IMR-90 (cell line): ENCODE measurements around the gene MYO1H. TPM values are rescaled to one million over a fixed set of nuclear protein-coding genes. Genes with fewer than 3 reads are reported as not detected.

Experiments
- ATAC-seq: fragments of 200-7000 bp; cut with Tn5 transposase; 2 replicates; pipeline ENCODE4 v1.9.1; 2020; ENCODE audit warnings: low read depth, mild to moderate bottlenecking, moderate library complexity
- BruUV-seq: library from RNA; stranded (reverse); fragments of 400-500 nt; replicated peaks from 2 replicates; lab custom pipeline; 2021; lab: Mats Ljungman, UMichigan
- CTCF ChIA-PET: fragments of 300-600 bp; formaldehyde crosslinking; extraction: SDS; loops from one replicate; lab custom pipeline; 2021; ENCODE audit warnings: antibody characterized with exemption; lab: Yijun Ruan, JAX
- POLR2A ChIA-PET: fragments of 300-600 bp; sonication (Branson Sonifier 250); formaldehyde crosslinking; loops from one replicate; lab custom pipeline; 2022; ENCODE audit warnings: antibody characterized with exemption; ENCODE audit not compliant: unreplicated experiment; lab: Charles Lee
- DNase-seq: peaks from one replicate; pipeline ENCODE4 v3.0.0; 2013
- H2AFZ ChIP-seq: replicated peaks from 2 replicates; pipeline ENCODE3; 2013; ENCODE audit warnings: low read length, mild to moderate bottlenecking; ENCODE audit not compliant: poor library complexity
- H2AK5ac ChIP-seq: 2 replicates; pipeline ENCODE4 v1.6.1; 2013; ENCODE audit warnings: low read depth, low read length, inconsistent platforms
- H2AK9ac ChIP-seq: replicated peaks from 2 replicates; pipeline ENCODE3; 2013; ENCODE audit warnings: mild to moderate bottlenecking, low read depth, low read length, moderate library complexity; ENCODE audit not compliant: poor library complexity
- H2BK120ac ChIP-seq: 2 replicates; pipeline ENCODE4 v1.6.1; 2013; ENCODE audit warnings: low read depth, low read length, inconsistent platforms
- H2BK15ac ChIP-seq: 3 replicates; pipeline ENCODE4 v1.6.1; 2013; ENCODE audit warnings: low read depth, low read length, inconsistent platforms
- H2BK20ac ChIP-seq: 2 replicates; pipeline ENCODE4 v1.6.1; 2013; ENCODE audit warnings: low read depth, mild to moderate bottlenecking, inconsistent platforms, low read length, moderate library complexity
- H2BK5ac ChIP-seq: 2 replicates; pipeline ENCODE4 v1.6.1; 2013; ENCODE audit warnings: mild to moderate bottlenecking, low read depth, low read length, inconsistent platforms; ENCODE audit not compliant: poor library complexity, severe bottlenecking
- H3K14ac ChIP-seq: replicated peaks from 2 replicates; pipeline ENCODE4 v1.6.1; 2013; ENCODE audit warnings: low read depth, low read length, inconsistent platforms
- H3K18ac ChIP-seq: 2 replicates; pipeline ENCODE4 v1.6.1; 2013; ENCODE audit warnings: low read depth, low read length, control low read depth
- H3K23ac ChIP-seq: 2 replicates; pipeline ENCODE4 v1.6.1; 2013; ENCODE audit warnings: low read depth, low read length, inconsistent platforms
- H3K27ac ChIP-seq: 2 replicates; pipeline ENCODE4 v1.5.1; 2013; ENCODE audit warnings: mild to moderate bottlenecking, control low read depth, low read length; ENCODE audit not compliant: insufficient read depth
- H3K27me3 ChIP-seq: 2 replicates; pipeline ENCODE4 v1.6.1; 2013; ENCODE audit warnings: low read length; ENCODE audit not compliant: control insufficient read depth, insufficient read depth
- H3K36me3 ChIP-seq: 2 replicates; pipeline ENCODE4 v1.6.1; 2013; ENCODE audit warnings: low read length, mixed read lengths; ENCODE audit not compliant: control insufficient read depth, insufficient read depth
- H3K4ac ChIP-seq: 2 replicates; pipeline ENCODE4 v1.6.1; 2013; ENCODE audit warnings: low read depth, low read length, inconsistent platforms
- H3K4me1 ChIP-seq: 2 replicates; pipeline ENCODE4 v1.6.1; 2013; ENCODE audit warnings: low read length, mixed read lengths; ENCODE audit not compliant: control insufficient read depth, insufficient read depth
- H3K4me2 ChIP-seq: 2 replicates; pipeline ENCODE4 v1.6.1; 2013; ENCODE audit warnings: low read depth, mild to moderate bottlenecking, control low read depth, low read length, moderate library complexity
- H3K4me3 ChIP-seq: 2 replicates; pipeline ENCODE4 v1.5.1; 2013; ENCODE audit warnings: low read depth, mild to moderate bottlenecking, control low read depth, low read length, moderate library complexity; ENCODE audit not compliant: insufficient read depth
- H3K56ac ChIP-seq: 2 replicates; pipeline ENCODE4 v1.6.1; 2013; ENCODE audit warnings: low read length, inconsistent platforms; ENCODE audit not compliant: insufficient read depth; ENCODE audit errors: extremely low read depth
- H3K79me1 ChIP-seq, 2 experiments: 2 replicates each; pipeline ENCODE4 v1.6.1; 2013; ENCODE audit warnings: low read length in 2 of 2, inconsistent platforms in 1 of 2, low read depth in 1 of 2
- H3K9ac ChIP-seq: 2 replicates; pipeline ENCODE4 v1.6.1; 2013; ENCODE audit warnings: low read depth, low read length, control low read depth
- H3K9me1 ChIP-seq: 2 replicates; pipeline ENCODE4 v1.6.1; 2013; ENCODE audit warnings: low read length, inconsistent platforms; ENCODE audit not compliant: insufficient read depth
- H3K9me3 ChIP-seq: 2 replicates; pipeline ENCODE4 v1.6.1; 2013; ENCODE audit warnings: low read length; ENCODE audit not compliant: control insufficient read depth, insufficient read depth
- H4K20me1 ChIP-seq: 2 replicates; pipeline ENCODE4 v1.6.1; 2013; ENCODE audit warnings: low read length, inconsistent platforms; ENCODE audit not compliant: insufficient read depth
- H4K5ac ChIP-seq: 2 replicates; pipeline ENCODE4 v1.6.1; 2013; ENCODE audit warnings: mild to moderate bottlenecking, low read depth, low read length, control low read depth
- H4K8ac ChIP-seq, 2 experiments: 2 replicates each; pipeline ENCODE4 v1.6.1; 2013; ENCODE audit warnings: low read depth in 2 of 2, low read length in 2 of 2, control low read depth in 1 of 2, inconsistent platforms in 1 of 2
- H4K91ac ChIP-seq: 2 replicates; pipeline ENCODE4 v1.6.1; 2013; ENCODE audit warnings: low read depth, low read length, inconsistent platforms; ENCODE audit not compliant: insufficient read depth
- BHLHE40 ChIP-seq: fragments of 150-350 bp; IDR thresholded peaks from 2 replicates; pipeline ENCODE4 v1.6.1; 2016; ENCODE audit warnings: mild to moderate bottlenecking, low read depth, low read length
- CEBPB ChIP-seq: IDR thresholded peaks from 2 replicates; pipeline ENCODE4 v1.6.1; 2012; ENCODE audit warnings: low read depth, low read length, improper control_type of control experiment
- CHD1 ChIP-seq: IDR thresholded peaks from 2 replicates; pipeline ENCODE4 v1.6.1; 2012; ENCODE audit warnings: low read depth, low read length, improper control_type of control experiment
- ELK1 ChIP-seq: fragments of 150-350 bp; IDR thresholded peaks from 2 replicates; pipeline ENCODE4 v1.6.1; 2016; ENCODE audit warnings: low read depth, mild to moderate bottlenecking, low read length, moderate library complexity, borderline replicate concordance
- FOS ChIP-seq: fragments of 150-350 bp; IDR thresholded peaks from 2 replicates; pipeline ENCODE4 v1.6.1; 2016; ENCODE audit warnings: low read depth, low read length
- MAFK ChIP-seq: IDR thresholded peaks from 2 replicates; pipeline ENCODE4 v1.6.1; 2012; ENCODE audit warnings: low read depth, low read length, improper control_type of control experiment
- MAZ ChIP-seq: IDR thresholded peaks from 2 replicates; pipeline ENCODE4 v1.6.1; 2012; ENCODE audit warnings: low read depth, mild to moderate bottlenecking, low read length, improper control_type of control experiment, moderate library complexity, borderline replicate concordance
- NFE2L2 ChIP-seq: fragments of 150-350 bp; IDR thresholded peaks from 2 replicates; pipeline ENCODE4 v1.6.1; 2016; ENCODE audit warnings: low read depth, mild to moderate bottlenecking, low read length
- POLR2A ChIP-seq: IDR thresholded peaks from 2 replicates; pipeline ENCODE4 v1.6.1; 2012; ENCODE audit warnings: mild to moderate bottlenecking, low read depth, low read length
- RAD21 ChIP-seq: IDR thresholded peaks from 2 replicates; pipeline ENCODE4 v1.6.1; 2012; ENCODE audit warnings: low read length, improper control_type of control experiment
- RCOR1 ChIP-seq: IDR thresholded peaks from 2 replicates; pipeline ENCODE4 v1.6.1; 2012; ENCODE audit warnings: mild to moderate bottlenecking, low read length, improper control_type of control experiment; ENCODE audit not compliant: insufficient replicate concordance
- RFX5 ChIP-seq: IDR thresholded peaks from 2 replicates; pipeline ENCODE4 v1.8.0; 2012; ENCODE audit warnings: low read depth, mild to moderate bottlenecking, low read length, moderate library complexity
- SMC3 ChIP-seq: fragments of 150-350 bp; IDR thresholded peaks from 2 replicates; pipeline ENCODE4 v1.6.1; 2016; ENCODE audit warnings: low read depth, mild to moderate bottlenecking, antibody characterized with exemption, low read length, moderate library complexity
- USF2 ChIP-seq: fragments of 150-350 bp; IDR thresholded peaks from 2 replicates; pipeline ENCODE4 v1.6.1; 2017; ENCODE audit warnings: mild to moderate bottlenecking, antibody characterized with exemption, low read length, low read depth
- WGBS, 2 experiments: methylation state at CpG; one replicate each; pipeline versions ENCODE4 v1.1.5 to v1.1.7; 2013; ENCODE audit warnings: missing lambda C conversion rate in 2 of 2; ENCODE audit not compliant: insufficient read length in 1 of 2; ENCODE audit errors: extremely low coverage in 2 of 2; 5-methylcytosine and 5-hydroxymethylcytosine counted together
- dilution Hi-C: fragments of 300-500 bp; cut with HindIII; formaldehyde crosslinking; loops from one replicate; pipeline ENCODE4 v1.14.3; 2018; ENCODE audit warnings: low sequenced_read_pairs; ENCODE audit not compliant: unreplicated experiment
- in situ Hi-C: fragments of 300-500 bp; cut with MboI; formaldehyde crosslinking; loops from 3 replicates; pipeline ENCODE4 v1.14.3; 2019; ENCODE audit warnings: low sequenced_read_pairs, inconsistent platforms, mixed read lengths
- intact Hi-C: fragments of 100-400 bp; cut with micrococcal nuclease; formaldehyde crosslinking; loops from 2 replicates; pipeline ENCODE4 v1.10.0; 2022
- polyA plus RNA-seq, 3 experiments: library from polyadenylated mRNA; depleted of rRNA; stranded (reverse); fragments of >200 nt; gene quantifications; 2 replicates each; pipeline ENCODE4 v1.2.3, GENCODE V29; 2012; ENCODE audit warnings: low replicate concordance in 1 of 3
- total RNA-seq: library from RNA; depleted of rRNA; stranded (reverse); fragments of >200 nt; gene quantifications from 2 replicates; pipeline ENCODE4 v1.2.3, GENCODE V29; 2012
- TF ChIP-seq, protein P1 (sequence below): conservative IDR thresholded peaks from 2 replicates; pipeline ENCODE4 v1.5.1; 2012; ENCODE audit warnings: mild to moderate bottlenecking, low read depth, low read length, improper control_type of control experiment

Gene MYO1H
- total and polyA plus RNA-seq, 2 of the 4 experiments (the other 2 are of a cell fraction) = not detected

DNA sequence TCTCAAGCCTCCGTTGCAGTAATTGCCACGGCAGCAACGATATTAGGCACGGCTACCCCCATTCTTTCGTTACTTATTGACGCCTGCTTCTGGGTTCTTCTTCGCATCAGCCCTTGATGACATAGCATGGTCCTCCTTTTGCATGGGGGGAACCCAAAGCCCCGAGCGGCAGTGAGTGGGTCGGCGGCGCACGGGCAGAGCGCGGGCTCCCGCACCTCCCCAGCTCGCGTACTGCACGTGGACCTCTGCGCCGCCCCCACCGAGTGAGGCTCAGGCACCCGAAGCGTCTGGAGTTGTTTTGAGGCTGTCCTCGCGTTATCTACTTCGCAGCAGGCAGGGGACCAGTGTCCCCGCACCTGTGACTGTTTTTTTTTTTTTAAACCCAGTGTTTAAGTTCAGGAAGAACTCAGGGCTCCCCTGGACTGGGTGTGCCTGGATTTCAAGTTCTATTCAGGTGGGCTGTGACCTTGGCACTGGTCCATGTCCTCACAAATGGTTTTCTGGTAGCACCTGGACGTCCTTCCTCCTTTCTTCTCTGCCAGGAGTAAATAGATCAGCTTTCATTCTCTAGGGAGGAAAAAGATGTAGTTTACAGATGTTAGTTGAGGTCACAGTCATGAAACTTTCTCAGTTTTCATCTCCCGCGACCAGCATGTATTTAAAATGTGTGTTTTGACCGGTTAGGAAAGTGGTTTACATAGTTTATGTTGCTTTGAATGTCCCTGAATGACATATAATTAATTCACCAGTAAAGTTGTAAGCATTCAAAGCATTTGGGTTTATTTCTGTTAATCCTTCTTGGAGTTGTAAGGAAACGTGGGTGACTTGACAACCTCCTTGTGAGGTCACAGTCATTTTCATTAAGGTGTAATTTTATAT is 37.2 kb upstream of the MYO1H start:
- Histone ChIP-seq H4K20me1 (no peaks in the 10 kb centered on the region), H3K9ac (no peak overlapping the region), H2AFZ (peak overlapping the region; percentile 69), H2BK20ac (no peak overlapping the region), H3K4me2 (peak overlapping the region; percentile 67), H4K8ac (no peak overlapping the region), H2BK120ac (no peak overlapping the region), H3K4me1 (no peaks in the 10 kb centered on the region; the same call in 1 of the 2 replicates), H4K91ac (no peak overlapping the region), H3K79me1 (no peaks in the 10 kb centered on the region), H3K9me1 (no peaks in the 10 kb centered on the region), H2AK5ac (no peak overlapping the region), H3K23ac (no peak overlapping the region), H3K18ac (no peak overlapping the region), H4K5ac (no peak overlapping the region), H3K36me3 (no peaks in the 10 kb centered on the region), H3K9me3 (no peaks in the 10 kb centered on the region), H2BK5ac (no peak overlapping the region), H2AK9ac (no peak overlapping the region), H3K27me3 (peaks cover 70% of the 10 kb centered on the region), H3K14ac (no peak overlapping the region), H3K4me3 (no peak overlapping the region; the same call in 1 of the 2 replicates), H3K56ac (no peak overlapping the region), H3K27ac (no peak overlapping the region), H2BK15ac (no peak overlapping the region), H3K4ac (no peak overlapping the region)
- intact Hi-C loops (no loop called here), in situ Hi-C loops (no loop called here), dilution Hi-C loops (no loop called here)
- POLR2A ChIA-PET = no interaction called here
- no TSS peak for BruUV-seq
- 1% methylated on average over 20 of the region's 33 CpGs; no CpG with 5 or more reads in 1 of the 2 experiments for WGBS, 2 experiments
- no peak for DNase-seq
- no peak for ATAC-seq
- CTCF ChIA-PET = no interaction called here
- TF ChIP-seq POLR2A = no peak
- TF ChIP-seq ELK1 = no peak
- no peak for TF ChIP-seq FOS
- TF ChIP-seq, protein P1, sequence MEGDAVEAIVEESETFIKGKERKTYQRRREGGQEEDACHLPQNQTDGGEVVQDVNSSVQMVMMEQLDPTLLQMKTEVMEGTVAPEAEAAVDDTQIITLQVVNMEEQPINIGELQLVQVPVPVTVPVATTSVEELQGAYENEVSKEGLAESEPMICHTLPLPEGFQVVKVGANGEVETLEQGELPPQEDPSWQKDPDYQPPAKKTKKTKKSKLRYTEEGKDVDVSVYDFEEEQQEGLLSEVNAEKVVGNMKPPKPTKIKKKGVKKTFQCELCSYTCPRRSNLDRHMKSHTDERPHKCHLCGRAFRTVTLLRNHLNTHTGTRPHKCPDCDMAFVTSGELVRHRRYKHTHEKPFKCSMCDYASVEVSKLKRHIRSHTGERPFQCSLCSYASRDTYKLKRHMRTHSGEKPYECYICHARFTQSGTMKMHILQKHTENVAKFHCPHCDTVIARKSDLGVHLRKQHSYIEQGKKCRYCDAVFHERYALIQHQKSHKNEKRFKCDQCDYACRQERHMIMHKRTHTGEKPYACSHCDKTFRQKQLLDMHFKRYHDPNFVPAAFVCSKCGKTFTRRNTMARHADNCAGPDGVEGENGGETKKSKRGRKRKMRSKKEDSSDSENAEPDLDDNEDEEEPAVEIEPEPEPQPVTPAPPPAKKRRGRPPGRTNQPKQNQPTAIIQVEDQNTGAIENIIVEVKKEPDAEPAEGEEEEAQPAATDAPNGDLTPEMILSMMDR = no peak
- TF ChIP-seq RCOR1 = no peak
- no peak for TF ChIP-seq MAFK
- TF ChIP-seq MAZ = no peak
- TF ChIP-seq SMC3 = no peak
- TF ChIP-seq BHLHE40 = no peak
- TF ChIP-seq RFX5 = no peak
- TF ChIP-seq CHD1 = no peak
- no peak for TF ChIP-seq CEBPB
- TF ChIP-seq RAD21 = no peak
- TF ChIP-seq USF2 = no peak
- TF ChIP-seq NFE2L2 = no peak
